ENCODE data around the gene OR52N5. TPM values are rescaled to one million over a fixed set of nuclear protein-coding genes. Genes with fewer than 3 reads are reported as not detected.

The OR52N5 gene
- total RNA-seq, 1 donor = not detected

DNA sequence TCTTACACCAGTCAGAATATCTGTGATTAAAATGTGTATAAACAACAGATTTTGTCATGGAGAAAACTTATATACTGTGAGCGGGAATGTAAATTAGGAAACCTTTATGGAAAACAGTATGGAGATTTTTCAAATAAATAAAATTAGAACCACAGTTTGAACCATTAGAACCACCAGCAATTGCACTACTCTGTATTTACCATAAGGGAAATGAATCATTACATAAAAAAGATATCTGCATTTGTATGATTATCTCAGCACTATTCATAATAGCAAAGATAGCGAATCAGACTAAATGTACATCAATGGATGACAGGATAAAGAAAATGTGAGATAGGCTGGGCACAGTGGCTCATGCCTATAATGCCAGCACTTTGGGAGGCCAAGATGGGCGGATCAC lies 36.5 kb downstream of the OR52N5 start:
- H3K9me3 ChIP-seq (ENCODE audit: low read depth, low read length) = peaks cover 2% of the 10 kb centered on the region
- no peaks in the 10 kb centered on the region for H3K27me3 ChIP-seq (ENCODE audit: insufficient read depth, low read length)
- H3K4me3 ChIP-seq (ENCODE audit: low read length) = no peak overlapping the region
- H3K4me1 ChIP-seq (ENCODE audit: insufficient read depth, low read length) = no peaks in the 10 kb centered on the region

DNA sequence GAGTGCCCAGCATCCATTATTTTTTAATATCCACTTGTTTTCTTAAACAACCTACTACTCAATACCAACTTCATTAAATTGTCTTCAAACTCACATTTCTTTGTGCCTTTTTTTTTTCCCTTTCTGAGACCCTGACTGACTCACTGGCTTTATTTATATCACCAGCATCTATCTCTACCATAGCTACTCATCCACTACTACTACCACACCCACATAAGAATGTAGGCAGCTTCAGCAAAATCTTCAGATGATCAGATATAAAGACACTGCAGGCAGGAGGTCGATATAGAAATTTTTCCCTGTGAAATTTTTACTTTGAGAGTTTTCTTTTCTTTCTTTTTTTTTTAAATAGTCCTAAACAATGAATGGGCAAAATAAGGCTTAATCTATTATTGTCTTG lies 44.7 kb downstream of the OR52N5 start:
- no peaks in the 10 kb centered on the region for H3K27me3 ChIP-seq (ENCODE audit: insufficient read depth, low read length)
- H3K4me3 ChIP-seq (ENCODE audit: low read length) = no peak overlapping the region
- peaks cover 7% of the 10 kb centered on the region for H3K9me3 ChIP-seq (ENCODE audit: low read depth, low read length)
- no peaks in the 10 kb centered on the region for H3K4me1 ChIP-seq (ENCODE audit: insufficient read depth, low read length)

DNA sequence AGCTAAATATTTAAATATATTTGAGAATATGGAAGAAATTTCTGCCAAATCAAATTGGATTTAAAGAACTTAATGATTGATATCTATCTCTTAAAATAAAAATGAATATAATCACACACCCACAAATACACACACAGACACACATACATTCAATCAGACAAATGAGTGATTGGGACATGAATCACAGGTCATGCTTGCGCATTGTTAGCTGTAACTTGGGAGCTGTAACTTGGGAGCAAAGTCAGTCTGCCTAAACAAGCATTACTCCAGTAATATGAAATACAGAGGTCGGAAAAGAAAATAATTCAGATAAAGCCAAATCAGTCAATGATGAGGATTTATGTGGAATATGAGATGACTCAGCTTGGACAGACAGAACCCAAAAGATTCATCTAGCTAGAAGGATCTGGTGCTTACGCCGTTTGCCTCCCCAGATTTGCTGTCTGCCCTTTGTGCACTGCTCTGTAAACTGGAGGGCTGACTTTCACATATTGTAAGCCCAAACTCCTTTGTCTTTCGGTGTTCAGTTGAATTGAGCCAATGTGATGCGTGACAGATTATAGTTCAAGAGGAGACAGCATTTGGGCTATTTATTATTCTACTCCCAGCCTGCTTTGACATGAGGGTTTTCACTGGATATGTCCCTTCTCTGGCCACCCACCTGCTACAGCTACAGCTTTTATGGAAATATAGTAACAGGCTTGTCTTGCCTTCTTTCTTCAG lies 45.3 kb downstream of the OR52N5 start:
- Histone ChIP-seq H3K27me3 (ENCODE audit: insufficient read depth, low read length) (no peaks in the 10 kb centered on the region), H3K4me3 (ENCODE audit: low read length) (no peak overlapping the region)

DNA sequence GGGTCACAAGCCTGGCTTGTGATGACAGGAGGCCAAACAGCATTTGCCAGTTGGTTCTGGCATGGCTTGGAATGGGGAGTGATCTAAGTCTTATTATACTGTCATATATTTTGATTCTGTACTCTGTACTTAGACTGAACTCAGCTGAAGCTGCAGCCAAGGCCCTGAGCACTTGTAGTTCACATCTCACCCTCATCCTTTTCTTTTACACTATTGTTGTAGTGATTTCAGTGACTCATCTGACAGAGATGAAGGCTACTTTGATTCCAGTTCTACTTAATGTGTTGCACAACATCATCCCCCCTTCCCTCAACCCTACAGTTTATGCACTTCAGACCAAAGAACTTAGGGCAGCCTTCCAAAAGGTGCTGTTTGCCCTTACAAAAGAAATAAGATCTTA lies 46.1 kb downstream of the OR52N5 start:
- no peak overlapping the region for H3K4me3 ChIP-seq (ENCODE audit: low read length)
- H3K4me1 ChIP-seq (ENCODE audit: insufficient read depth, low read length) = no peaks in the 10 kb centered on the region
- H3K27me3 ChIP-seq (ENCODE audit: insufficient read depth, low read length) = no peaks in the 10 kb centered on the region
- peaks cover 7% of the 10 kb centered on the region for H3K9me3 ChIP-seq (ENCODE audit: low read depth, low read length)

More for the DNA sequence above, 45.3 kb downstream of the OR52N5 start:
- Histone ChIP-seq H3K9me3 (ENCODE audit: low read depth, low read length) (peaks cover 7% of the 10 kb centered on the region), H3K4me1 (ENCODE audit: insufficient read depth, low read length) (no peaks in the 10 kb centered on the region)

- Histone ChIP-seq H3K27me3 (ENCODE audit: insufficient read depth, low read length) (no peaks in the 10 kb centered on the region), H3K4me1 (ENCODE audit: insufficient read depth, low read length) (no peaks in the 10 kb centered on the region), H3K4me3 (ENCODE audit: low read length) (no peak within 1 kb of the TSS), H3K9me3 (ENCODE audit: low read depth, low read length) (peaks cover 3% of the 10 kb centered on the region)
Measured at GRCh38 chr11:5736396-5736795, 46.8 kb downstream of the OR52N5 start, which contains the start of gene OR56B1. Gene OR56B1, plus strand, starts transcription at chr11:5736448. Its CDS starts 69 bp downstream, at chr11:5736517.

DNA sequence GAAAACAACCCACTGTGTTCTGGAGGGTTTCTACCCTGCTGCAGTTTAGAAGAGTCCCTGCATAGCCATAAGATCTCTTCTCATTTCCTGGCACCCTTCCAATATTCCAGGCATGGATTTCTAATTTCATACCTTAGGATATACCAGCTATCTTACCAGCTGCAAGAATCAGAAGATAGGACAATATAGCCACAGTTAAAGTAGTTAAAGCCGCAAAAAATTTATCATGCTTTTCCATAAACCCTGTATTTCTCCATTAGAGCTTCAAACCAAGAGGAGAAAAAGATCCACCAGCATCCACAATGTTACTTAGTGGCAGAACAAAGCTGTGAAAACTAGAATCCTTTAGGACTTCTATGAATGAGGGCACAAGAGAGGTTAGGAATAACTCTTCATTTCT lies 55.5 kb downstream of the OR52N5 start:
- Histone ChIP-seq H3K4me1 (ENCODE audit: insufficient read depth, low read length) (no peaks in the 10 kb centered on the region), H3K4me3 (ENCODE audit: low read length) (no peak overlapping the region), H3K27me3 (ENCODE audit: insufficient read depth, low read length) (no peaks in the 10 kb centered on the region), H3K9me3 (ENCODE audit: low read depth, low read length) (no peaks in the 10 kb centered on the region)

DNA sequence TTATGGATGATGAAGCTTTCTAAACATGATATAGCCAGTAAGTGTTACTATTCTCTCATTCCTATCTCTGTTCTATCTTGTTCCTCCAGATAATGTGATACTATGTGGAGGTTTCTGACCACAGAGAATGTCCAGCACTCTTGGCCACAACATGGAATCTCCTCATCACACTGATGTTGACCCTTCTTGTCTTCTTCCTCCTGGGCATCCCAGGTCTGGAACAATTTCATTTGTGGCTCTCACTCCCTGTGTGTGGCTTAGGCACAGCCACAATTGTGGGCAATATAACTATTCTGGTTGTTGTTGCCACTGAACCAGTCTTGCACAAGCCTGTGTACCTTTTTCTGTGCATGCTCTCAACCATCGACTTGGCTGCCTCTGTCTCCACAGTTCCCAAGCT lies 56.8 kb downstream of the OR52N5 start:
- H3K9me3 ChIP-seq (ENCODE audit: low read depth, low read length) = no peaks in the 10 kb centered on the region
- no peaks in the 10 kb centered on the region for H3K27me3 ChIP-seq (ENCODE audit: insufficient read depth, low read length)
- H3K4me3 ChIP-seq (ENCODE audit: low read length) = no peak overlapping the region
- H3K4me1 ChIP-seq (ENCODE audit: insufficient read depth, low read length) = no peaks in the 10 kb centered on the region

Other genes with a start within 250 kb of the OR52N5 start
- 0.63 TPM for gene OR52H1, start 234.8 kb downstream of the OR52N5 start, total RNA-seq
- gene OR52B6, start 202.5 kb downstream of the OR52N5 start, total RNA-seq = not detected
- gene TRIM6, start 186.7 kb downstream of the OR52N5 start, total RNA-seq = 0.42 TPM
- 7.2 TPM for gene TRIM34, start 158.4 kb downstream of the OR52N5 start, total RNA-seq
- 6.5 TPM for gene TRIM5, start 98.3 kb downstream of the OR52N5 start, total RNA-seq
- gene TRIM22, start 93.6 kb downstream of the OR52N5 start, total RNA-seq = 252 TPM
- 0.42 TPM for gene OR56B1, start 46.9 kb downstream of the OR52N5 start, total RNA-seq
- gene OR52N4, start 29.1 kb downstream of the OR52N5 start, total RNA-seq = 1.0 TPM
- gene OR52N1, start 7.9 kb upstream of the OR52N5 start, total RNA-seq = not detected
- not detected for gene OR52N2, start 25.6 kb upstream of the OR52N5 start, total RNA-seq
- gene OR52E6, start 58.5 kb upstream of the OR52N5 start, total RNA-seq = not detected
- not detected for gene OR52E8, start 74.3 kb upstream of the OR52N5 start, total RNA-seq
- gene OR52E4, start 97.3 kb upstream of the OR52N5 start, total RNA-seq = not detected
- gene OR52E5, start 109.9 kb upstream of the OR52N5 start, total RNA-seq = not detected
- under 0.01 TPM for gene OR56A3, start 158.9 kb upstream of the OR52N5 start, total RNA-seq
- gene OR56A5, start 185.1 kb upstream of the OR52N5 start, total RNA-seq = not detected
- not detected for gene OR52L1, start 203.6 kb upstream of the OR52N5 start, total RNA-seq
- gene OR56A4, start 223.6 kb upstream of the OR52N5 start, total RNA-seq = not detected
- under 0.01 TPM for gene OR56A1, start 247.4 kb upstream of the OR52N5 start, total RNA-seq

Data from mononuclear cell (primary cell).